GM03348 (cell line): ENCODE measurements around the gene SPI1.

Experiments used
- DNase-seq: peaks from one replicate; pipeline ENCODE4 v3.0.0; 2012; ENCODE audit warnings: low spot score

SPI1 gene

GRCh38 chr11:47358731-47359051 lies 19.7 kb downstream of the SPI1 start:
- no peak for DNase-seq

GRCh38 chr11:47357985-47358730 lies 20.2 kb downstream of the SPI1 start:
- no peak for DNase-seq

- DNase-seq = no peak
Measured at GRCh38 chr11:47356998-47357329, 21.4 kb downstream of the SPI1 start.

GRCh38 chr11:47356129-47356997 lies 22.0 kb downstream of the SPI1 start:
- DNase-seq = no peak

- peak; percentile 94 for DNase-seq
Measured at GRCh38 chr11:47355283-47356128, 22.8 kb downstream of the SPI1 start.

GRCh38 chr11:47354913-47355282 lies 23.4 kb downstream of the SPI1 start:
- DNase-seq = no peak

GRCh38 chr11:47353978-47354774 lies 24.2 kb downstream of the SPI1 start:
- DNase-seq = no peak

GRCh38 chr11:47352556-47352955 lies 25.8 kb downstream of the SPI1 start, which contains the start of gene MYBPC3:
MYBPC3 (minus strand) TSS chr11:47352702; CDS start chr11:47352647, 55 bp downstream.
- no peak for DNase-seq

GRCh38 chr11:47351156-47352126 lies 26.9 kb downstream of the SPI1 start:
- no peak for DNase-seq

- no peak for DNase-seq
Measured at GRCh38 chr11:47350315-47350714, 28.0 kb downstream of the SPI1 start.

- DNase-seq = no peak
Measured at GRCh38 chr11:47349521-47350095, 28.7 kb downstream of the SPI1 start.

GRCh38 chr11:47348859-47349258 lies 29.5 kb downstream of the SPI1 start:
- peak; percentile 47 for DNase-seq

- DNase-seq = no peak
Measured at GRCh38 chr11:47348131-47348802, 30.1 kb downstream of the SPI1 start.

GRCh38 chr11:47347137-47347536 lies 31.2 kb downstream of the SPI1 start:
- DNase-seq = no peak

GRCh38 chr11:47345890-47346563 lies 32.3 kb downstream of the SPI1 start:
- DNase-seq = no peak

- DNase-seq = no peak
Measured at GRCh38 chr11:47342854-47343253, 35.5 kb downstream of the SPI1 start.

- no peak for DNase-seq
Measured at GRCh38 chr11:47342036-47342803, 36.1 kb downstream of the SPI1 start.
